GM19467 (cell line): ENCODE data around the gene PSMD5.

Source experiments
- ATAC-seq: cut with Tn5 transposase; IDR thresholded peaks from one replicate; pipeline ENCODE4 v1.9.1; 2021; ENCODE audit warnings: mild to moderate bottlenecking, moderate library complexity; ENCODE audit not compliant: unreplicated experiment

Gene PSMD5

GRCh38 chr9:120842685-120843485, at the start of gene PSMD5:
Gene PSMD5 (minus strand): TSS chr9:120842922. CDS start chr9:120842909, 13 bp downstream.
- peak; percentile 99 for ATAC-seq

GRCh38 chr9:120891884-120892747, 49.4 kb upstream of the PSMD5 start:
- ATAC-seq, result peak; percentile 19

GRCh38 chr9:120891245-120891883, 48.6 kb upstream of the PSMD5 start:
- no peak for ATAC-seq

- ATAC-seq, result no peak
Observed at GRCh38 chr9:120890320-120891244, 47.9 kb upstream of the PSMD5 start.

GRCh38 chr9:120889606-120890271, 47.0 kb upstream of the PSMD5 start:
- ATAC-seq, result no peak

- ATAC-seq, result no peak
Observed at GRCh38 chr9:120888626-120889025, 45.9 kb upstream of the PSMD5 start.

- no peak for ATAC-seq
Observed at GRCh38 chr9:120886490-120886967, 43.8 kb upstream of the PSMD5 start.

- no peak for ATAC-seq
Observed at GRCh38 chr9:120885958-120886357, 43.2 kb upstream of the PSMD5 start.

- ATAC-seq, result no peak
Observed at GRCh38 chr9:120885457-120885856, 42.7 kb upstream of the PSMD5 start.

- no peak for ATAC-seq
Observed at GRCh38 chr9:120883608-120883996, 40.9 kb upstream of the PSMD5 start.

- no peak for ATAC-seq
Observed at GRCh38 chr9:120882935-120883607, 40.3 kb upstream of the PSMD5 start.

- ATAC-seq, result no peak
Observed at GRCh38 chr9:120879446-120879845, 36.7 kb upstream of the PSMD5 start.

- no peak for ATAC-seq
Observed at GRCh38 chr9:120878188-120879130, 35.7 kb upstream of the PSMD5 start.

- ATAC-seq, result peak; percentile 35
Observed at GRCh38 chr9:120877276-120878034, 34.7 kb upstream of the PSMD5 start.

GRCh38 chr9:120876842-120877240, 34.1 kb upstream of the PSMD5 start, which contains the start of gene PHF19:
Gene PHF19 (minus strand): TSS chr9:120877188. CDS start chr9:120874741, 2,447 bp downstream.
- peak; percentile 3 for ATAC-seq

- ATAC-seq, result peak; percentile 54
Observed at GRCh38 chr9:120875954-120876841, 33.5 kb upstream of the PSMD5 start.
